Germinal center (tissue), 1 donor: Measurements from ENCODE around the gene SALL1.

Source experiments
- DNase-seq: peaks from one replicate; pipeline ENCODE4 v3.0.0; 2012; ENCODE audit warnings: mixed read lengths, low spot score

Gene SALL1

DNA sequence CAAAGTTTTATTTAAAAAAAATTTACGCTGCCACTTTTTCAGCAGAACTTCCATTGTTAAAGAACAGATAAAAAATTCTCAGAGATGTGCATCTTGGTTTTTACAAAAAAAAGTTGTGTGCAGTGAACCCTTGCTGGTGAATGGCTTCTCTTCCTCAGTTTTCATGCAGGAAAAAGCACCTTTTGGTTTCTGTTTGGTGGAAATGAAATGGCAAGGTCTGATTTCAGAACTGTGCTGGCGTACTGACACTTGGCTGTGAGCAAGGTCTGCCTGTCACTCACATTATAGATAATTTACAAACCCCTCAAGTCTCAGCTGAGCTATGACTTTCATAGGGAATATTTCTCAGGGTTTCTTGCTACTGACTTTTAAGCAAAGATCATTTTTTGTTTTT lies 5.7 kb upstream of the SALL1 start:
- DNase-seq = no peak

DNA sequence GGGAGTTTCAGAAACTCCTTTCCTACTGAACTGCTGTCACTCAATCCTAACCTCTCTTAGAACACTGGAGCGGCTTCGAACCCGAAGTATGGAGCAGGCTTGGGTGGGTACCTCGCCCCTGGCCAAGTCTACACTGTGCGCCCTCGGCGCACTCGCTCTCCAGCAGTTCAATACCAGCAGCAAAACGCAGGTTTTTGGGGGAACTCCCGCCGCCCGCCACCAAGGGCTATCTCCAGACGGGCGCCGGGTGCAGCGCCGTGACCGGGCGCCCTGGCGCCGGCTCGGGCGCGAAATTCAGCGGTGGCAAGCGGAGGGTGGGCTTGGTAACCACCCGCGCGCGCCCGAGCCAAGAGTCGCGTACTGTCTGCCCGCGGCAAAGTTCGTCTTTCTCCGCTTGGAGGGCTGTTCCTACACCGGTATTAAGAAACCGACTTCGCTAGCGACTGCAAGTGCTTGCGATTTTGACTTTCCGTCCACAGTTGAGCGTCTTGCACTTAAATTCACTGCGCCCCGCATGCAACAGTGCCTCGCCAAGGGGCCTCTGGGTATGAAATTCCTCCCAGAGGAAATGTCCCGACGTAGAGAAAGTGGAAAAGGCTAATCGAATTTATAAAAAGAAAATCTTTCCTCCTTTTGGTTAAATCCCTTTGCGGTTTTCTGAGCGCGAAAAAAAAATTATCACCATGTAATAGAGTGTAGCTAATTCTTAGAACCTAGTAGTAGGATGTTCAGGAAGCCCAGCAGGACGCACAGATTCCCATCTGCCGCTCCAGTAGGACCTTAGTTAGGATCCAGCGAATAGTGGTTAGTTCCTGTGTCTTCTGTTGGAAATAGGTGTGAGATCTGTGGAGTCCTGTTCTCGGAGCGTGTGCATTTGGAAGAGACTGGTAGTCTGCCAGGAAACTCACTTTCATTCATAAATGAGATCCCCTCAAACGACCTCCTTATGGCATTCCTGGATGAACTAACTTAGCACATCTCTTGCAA lies 5.0 kb upstream of the SALL1 start:
- no peak for DNase-seq

DNA sequence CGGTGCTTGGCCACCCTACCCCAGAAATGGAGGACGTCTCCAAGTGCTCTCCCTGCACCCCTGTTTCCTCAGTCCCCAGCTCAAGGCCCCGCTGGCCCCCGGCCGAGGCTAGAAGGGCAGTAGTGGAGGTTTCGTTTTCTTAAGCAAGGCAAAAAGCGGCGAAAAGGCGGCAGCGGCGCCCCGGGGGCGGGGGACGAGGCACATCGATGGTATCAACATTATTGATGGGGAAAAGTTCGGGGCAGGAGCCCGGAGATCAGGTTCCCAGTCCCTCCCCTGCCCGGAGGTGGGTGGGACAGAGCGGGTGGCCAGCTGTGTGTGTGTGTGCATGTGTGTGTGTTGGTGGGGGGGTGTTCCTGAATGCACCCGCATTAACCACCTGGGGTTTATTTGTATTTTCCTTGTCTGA lies 4.1 kb upstream of the SALL1 start:
- DNase-seq = no peak

- DNase-seq = no peak
These were observed 3.5 kb upstream of the SALL1 start for GRCh38 chr16:51154271-51155171.

GRCh38 chr16:51153577-51154031 lies 2.5 kb upstream of the SALL1 start:
- DNase-seq = no peak

DNA sequence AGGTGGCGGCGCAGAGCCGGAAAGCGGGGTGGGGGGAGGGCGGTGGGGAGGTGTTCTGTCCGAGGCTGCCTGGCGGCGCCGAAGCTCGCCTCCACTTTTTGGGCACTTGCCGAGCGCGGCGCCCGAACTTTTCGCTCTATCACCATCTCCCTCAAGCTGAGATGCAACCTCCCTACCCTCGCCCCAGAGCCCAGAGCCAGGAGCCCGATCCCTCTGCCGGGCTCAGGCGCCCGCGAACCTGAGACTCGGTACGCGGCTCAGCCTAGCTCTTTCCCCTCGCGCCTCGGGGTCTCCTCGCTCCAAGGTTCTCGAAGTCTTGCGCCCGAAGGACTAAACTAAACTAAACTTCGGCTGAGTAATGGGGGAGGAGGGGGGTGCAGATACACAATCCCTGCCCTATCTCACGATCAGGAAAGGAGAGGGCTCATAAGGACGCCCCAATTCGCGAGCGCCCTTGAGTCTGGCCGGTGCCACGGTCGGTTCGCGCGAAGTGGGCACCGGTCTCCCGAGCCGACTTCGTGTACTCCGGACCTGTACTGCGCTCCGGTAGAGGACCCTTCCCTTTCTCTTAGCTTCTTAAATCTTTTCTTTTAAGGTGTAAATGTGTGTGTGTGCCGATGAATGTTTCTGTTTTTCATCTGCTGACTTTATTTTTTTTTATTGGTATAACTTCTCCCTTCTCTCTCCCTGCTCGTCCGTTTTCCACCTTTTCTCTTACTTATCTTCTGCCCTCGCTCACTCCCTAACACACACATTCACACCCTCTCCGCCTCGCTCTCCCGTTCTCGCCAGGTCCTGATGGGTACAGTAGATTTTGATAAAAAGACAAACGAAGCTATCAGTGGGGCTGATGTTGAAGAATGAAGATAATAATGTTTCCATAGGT lies 1.9 kb upstream of the SALL1 start:
- no peak for DNase-seq

DNA sequence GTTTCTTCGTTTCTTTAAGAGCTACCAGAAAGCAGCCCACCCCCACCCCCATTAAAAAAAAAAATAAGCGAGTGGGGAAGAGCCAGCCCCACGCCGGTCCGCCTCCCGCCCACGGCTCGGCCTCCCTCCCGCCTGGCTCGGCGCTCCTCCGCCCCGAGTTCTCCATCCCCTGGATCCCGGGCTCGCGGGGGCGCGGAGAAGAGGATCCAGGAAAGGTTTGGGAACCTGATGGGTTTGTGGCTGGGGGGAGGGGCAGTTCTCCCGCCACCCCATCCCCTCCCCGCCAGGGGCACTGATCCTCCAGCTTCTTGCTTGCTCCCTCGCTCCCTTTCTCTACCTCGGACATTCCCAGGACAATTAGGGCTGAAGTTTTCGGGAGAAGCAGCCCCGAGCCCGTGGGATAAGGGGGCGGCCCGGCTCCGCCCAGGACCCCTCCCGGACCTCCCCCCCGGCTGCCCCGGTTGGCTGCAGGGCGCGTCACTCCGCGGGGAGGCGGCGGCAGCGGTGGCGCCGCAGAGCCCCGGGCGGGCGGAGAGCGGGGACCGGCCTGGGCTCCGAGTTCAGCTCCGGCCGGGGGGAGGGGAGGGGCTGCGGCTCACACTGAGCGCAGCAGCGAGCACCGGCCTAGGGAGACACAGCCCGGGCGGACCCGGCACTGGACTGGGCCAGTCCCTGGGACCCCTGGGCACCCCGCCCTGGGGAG lies 1.0 kb upstream of the SALL1 start:
- DNase-seq = no peak

DNA sequence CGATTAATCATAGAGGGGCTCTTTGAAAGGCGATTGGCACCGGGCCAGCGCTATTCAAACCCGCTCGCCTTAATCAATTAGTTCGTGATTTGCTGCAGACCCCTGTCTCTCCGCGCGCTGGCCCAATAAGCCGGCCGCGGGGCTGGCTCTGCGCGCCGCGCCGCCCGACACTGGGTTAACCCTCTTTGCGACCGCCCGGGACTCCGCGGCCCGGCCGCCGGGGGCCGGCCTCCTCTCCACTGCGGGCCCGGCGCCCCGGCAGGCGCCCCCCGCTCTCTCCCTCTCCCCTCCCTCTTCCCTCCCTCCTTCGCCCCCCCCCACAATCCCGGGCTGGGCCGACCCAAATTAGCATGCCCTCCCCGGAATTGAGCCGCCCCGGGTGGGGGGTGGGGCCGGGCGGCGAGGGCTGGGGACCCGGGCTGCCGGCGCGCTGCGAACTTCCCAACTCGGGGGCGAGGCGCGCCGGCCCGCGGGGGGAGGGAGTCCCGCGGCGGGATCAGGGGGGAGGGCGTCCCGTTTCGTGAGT lies 428 bp upstream of the SALL1 start:
- DNase-seq = no peak

DNA sequence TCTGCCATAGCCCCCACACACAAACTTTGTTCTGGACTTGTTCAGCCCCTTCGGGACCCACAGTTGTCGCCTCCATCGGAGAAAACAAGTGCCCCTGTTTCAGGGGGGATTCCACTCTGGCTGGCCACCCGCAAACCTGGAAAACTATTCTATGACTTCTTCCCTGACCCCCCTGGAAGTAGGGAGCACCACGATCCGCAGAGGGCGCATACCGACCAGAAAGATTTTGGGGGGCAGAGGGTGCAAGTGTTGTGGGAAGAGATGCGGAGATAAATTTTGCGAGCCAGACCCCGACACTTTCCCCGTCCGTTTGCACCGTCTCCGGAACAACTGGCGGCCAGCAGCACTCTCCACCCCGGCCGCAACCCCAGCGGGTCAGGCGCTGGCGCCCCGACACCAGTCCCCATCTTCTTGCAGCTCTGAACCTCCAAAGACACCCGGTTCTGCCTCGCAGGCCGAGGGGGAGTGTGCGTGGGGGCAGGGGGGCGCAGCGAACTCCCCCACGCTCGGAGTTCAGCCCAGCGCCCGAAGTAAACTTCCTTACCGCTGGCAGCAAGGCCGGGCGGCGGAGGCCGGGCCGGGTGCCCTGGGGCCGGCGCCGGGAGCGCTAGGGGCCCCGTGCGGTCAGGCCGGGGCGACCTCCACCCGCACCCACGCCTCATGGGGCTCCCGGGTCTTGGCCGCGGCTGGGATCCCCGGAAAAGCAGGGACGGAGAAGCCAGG lies 744 bp downstream of the SALL1 start:
- no peak for DNase-seq

DNA sequence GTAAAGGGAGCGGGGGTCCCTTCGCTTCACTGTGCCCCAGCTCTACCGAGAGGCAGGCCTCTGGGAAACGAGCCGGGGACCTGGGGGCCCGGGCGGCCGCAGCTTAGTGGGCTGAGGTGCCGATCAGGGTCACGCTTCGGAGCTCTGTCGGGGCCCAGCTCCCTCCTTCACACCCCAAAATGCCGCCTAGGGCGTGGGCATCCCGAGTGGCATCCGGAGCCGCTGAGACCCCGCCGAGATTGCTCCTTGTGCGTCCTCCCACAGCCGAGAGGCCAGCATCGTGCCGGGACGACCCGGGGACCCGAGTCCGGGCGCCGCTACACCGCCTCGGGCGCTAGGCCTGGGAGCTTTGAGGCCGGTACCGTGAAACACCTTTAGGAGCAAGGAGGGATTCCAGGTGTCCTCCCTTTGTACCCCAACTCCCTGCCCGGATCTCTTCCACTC lies 1.3 kb downstream of the SALL1 start:
- no peak for DNase-seq

DNA sequence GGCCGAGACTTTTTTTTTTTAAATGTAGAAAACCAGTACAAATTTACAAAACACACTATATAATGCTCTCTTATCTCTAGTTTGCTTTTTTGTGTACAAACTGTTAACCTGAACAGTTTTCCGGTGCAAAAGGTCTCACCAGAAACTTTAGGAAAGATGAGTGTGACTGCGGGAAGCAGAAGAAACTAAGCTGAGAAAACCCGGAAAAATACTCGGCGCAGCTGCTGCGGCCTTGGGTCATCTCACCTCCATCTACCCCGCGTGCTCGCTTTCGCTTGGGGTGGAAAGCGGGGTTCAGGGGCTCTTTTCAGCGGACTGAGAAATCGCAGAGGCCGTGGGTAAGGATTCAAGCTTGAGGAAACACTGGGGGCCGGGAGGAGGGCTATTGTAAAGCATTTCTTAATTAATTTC lies 1.8 kb downstream of the SALL1 start:
- DNase-seq = no peak

DNA sequence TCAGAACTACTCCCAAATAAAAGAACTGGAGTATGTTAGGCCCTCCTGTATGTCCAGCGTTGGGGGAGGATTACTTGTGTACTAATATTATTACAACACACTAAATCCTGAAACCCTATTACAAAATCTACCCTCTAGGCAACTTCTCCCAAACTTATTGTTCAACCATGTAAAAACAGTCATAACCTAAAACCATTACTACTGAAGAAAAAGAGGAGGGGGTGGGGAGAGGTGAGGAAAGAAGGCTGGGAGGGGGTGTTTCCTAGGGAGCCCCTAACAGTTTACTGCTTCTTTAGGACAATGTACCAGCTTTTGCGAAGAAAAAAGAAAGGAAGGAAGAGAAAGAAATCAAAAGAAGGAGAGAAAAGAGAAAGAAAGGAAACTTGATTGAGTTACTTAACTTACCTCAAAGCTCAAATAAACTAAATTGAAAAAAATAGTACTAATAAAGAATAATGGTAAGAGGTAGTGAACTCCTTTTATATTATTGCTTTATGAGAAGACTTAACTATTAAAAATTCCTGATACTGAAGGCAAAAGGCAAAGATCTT lies 2.3 kb downstream of the SALL1 start:
- no peak for DNase-seq

GRCh38 chr16:51147776-51148677 lies 3.0 kb downstream of the SALL1 start:
- no peak for DNase-seq

DNA sequence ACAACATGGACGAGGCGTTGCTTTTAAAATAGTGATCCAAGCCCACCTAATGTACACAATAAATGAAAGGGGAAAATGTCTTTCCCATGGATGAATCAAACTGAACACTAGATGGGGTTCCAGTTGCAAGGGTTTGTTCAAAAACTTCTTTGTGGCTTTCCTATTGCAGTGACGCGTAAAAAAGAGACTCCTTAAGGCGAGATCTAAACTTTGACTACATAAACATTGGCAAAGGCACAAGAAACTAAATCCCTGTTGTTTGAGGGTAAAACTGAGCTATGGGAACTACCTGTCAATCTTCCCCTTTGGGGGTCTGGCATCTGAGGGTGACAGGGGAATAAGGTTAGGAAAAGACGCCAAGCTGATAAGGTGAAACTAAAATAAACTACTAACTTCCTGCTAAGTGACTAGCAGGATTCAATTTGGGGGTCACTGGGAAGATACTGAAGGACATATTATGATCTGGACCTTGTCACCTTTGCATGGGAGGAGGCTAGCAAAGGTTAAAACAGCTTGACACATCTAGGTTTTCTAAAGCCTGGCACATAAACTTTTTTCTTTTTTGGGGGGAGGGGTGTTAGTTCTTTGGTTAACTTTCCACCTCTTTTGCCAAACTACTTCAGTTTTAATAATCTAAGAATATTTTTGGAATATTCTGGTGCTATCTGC lies 4.7 kb downstream of the SALL1 start:
- DNase-seq = no peak

- no peak for DNase-seq
These were observed 6.9 kb downstream of the SALL1 start for GRCh38 chr16:51144203-51144602.

- no peak for DNase-seq
These were observed 7.7 kb downstream of the SALL1 start for GRCh38 chr16:51143196-51143977.

GRCh38 chr16:51141541-51141940 lies 9.5 kb downstream of the SALL1 start:
- no peak for DNase-seq
